GM12878 (cell line): ENCODE results near the gene CXCL1. TPM values are rescaled to one million over a fixed set of nuclear protein-coding genes. Genes with fewer than 3 reads are reported as not detected.

Experiments used
- ATAC-seq: fragments of 200-7000 bp; cut with Tn5 transposase; 3 replicates; pipeline ENCODE4 v1.9.1; 2020; ENCODE audit warnings: mild to moderate bottlenecking, moderate library complexity
- BruUV-seq: library from RNA; stranded (reverse); fragments of 400-500 nt; replicated peaks from 2 replicates; lab custom pipeline; 2021; lab: Mats Ljungman, UMichigan
- CTCF ChIA-PET: fragments of 300-600 bp; sonication (Branson Sonifier 250); formaldehyde crosslinking; extraction: SDS; loops from one replicate; lab custom pipeline; 2021; ENCODE audit warnings: inconsistent platforms; lab: Yijun Ruan, JAX
- POLR2A ChIA-PET: fragments of 350-600 bp; formaldehyde crosslinking; extraction: SDS; loops from one replicate; lab custom pipeline; 2021; ENCODE audit warnings: inconsistent platforms; lab: Charles Lee
- RAD21 ChIA-PET: fragments of 300-600 bp; sonication (Branson Sonifier 250); formaldehyde crosslinking; loops from one replicate; lab custom pipeline; 2023; ENCODE audit warnings: antibody characterized with exemption; ENCODE audit not compliant: unreplicated experiment; lab: Charles Lee
- SMC1A ChIA-PET: fragments of 300-600 bp; sonication (Branson Sonifier 250); formaldehyde crosslinking; loops from one replicate; lab custom pipeline; 2023; ENCODE audit not compliant: unreplicated experiment, uncharacterized antibody; lab: Charles Lee
- DNase-seq: peaks from one replicate; pipeline ENCODE4 v3.0.0-alpha.2; 2011; ENCODE audit warnings: low read depth, low spot score
- FAIRE-seq: peaks from 3 replicates; lab custom pipeline; 2011; peaks lifted over from hg19 to GRCh38; lab: Jason Lieb, UNC
- H2AFZ ChIP-seq: 2 replicates; pipeline ENCODE4 v1.6.0; 2011; ENCODE audit warnings: low read depth, low read length, control low read depth; ENCODE audit not compliant: control insufficient read depth
- H3K27ac ChIP-seq: 2 replicates; pipeline ENCODE4 v1.5.1; 2011; ENCODE audit warnings: control low read depth; ENCODE audit not compliant: control insufficient read depth, insufficient read depth
- H3K27me3 ChIP-seq, 2 experiments: replicated peaks in 1 of 2; 2 replicates each; pipeline versions ENCODE4 v1.6.0 to v1.6.1; 2011; ENCODE audit warnings: low read length in 1 of 2; ENCODE audit not compliant: control insufficient read depth in 2 of 2, insufficient read depth in 2 of 2
- H3K36me3 ChIP-seq, 2 experiments: 2 replicates each; pipeline ENCODE4 v1.5.1; 2011; ENCODE audit warnings: low read length in 1 of 2; ENCODE audit not compliant: control insufficient read depth in 2 of 2, insufficient read depth in 2 of 2
- H3K4me1 ChIP-seq: 2 replicates; pipeline ENCODE4 v1.6.1; 2011; ENCODE audit warnings: mild to moderate bottlenecking, low read length, moderate library complexity, mixed read lengths; ENCODE audit not compliant: control insufficient read depth, insufficient read depth
- H3K4me2 ChIP-seq: 2 replicates; pipeline ENCODE4 v1.6.0; 2011; ENCODE audit warnings: control low read depth; ENCODE audit not compliant: control insufficient read depth, insufficient read depth
- H3K4me3 ChIP-seq: fragments of 200-600 bp; sonication (generic); 2 replicates; pipeline ENCODE4 v1.5.1; 2016
- H3K79me2 ChIP-seq: 2 replicates; pipeline ENCODE4 v1.6.0; 2011; ENCODE audit warnings: low read length; ENCODE audit not compliant: control insufficient read depth, insufficient read depth
- H3K9ac ChIP-seq: 2 replicates; pipeline ENCODE4 v1.8.0; 2011; ENCODE audit warnings: low read length, control low read depth, mixed read lengths; ENCODE audit not compliant: control insufficient read depth, insufficient read depth
- H3K9me3 ChIP-seq: replicated peaks from 3 replicates; pipeline ENCODE4 v1.5.1; 2011; ENCODE audit warnings: mild to moderate bottlenecking, low read length; ENCODE audit not compliant: control insufficient read depth, insufficient read depth
- H4K20me1 ChIP-seq: 2 replicates; pipeline ENCODE4 v1.6.0; 2011; ENCODE audit not compliant: control insufficient read depth, insufficient read depth
- CREB1 ChIP-seq: IDR thresholded peaks from 2 replicates; pipeline ENCODE4 v1.6.1; 2012; ENCODE audit warnings: low read depth, mild to moderate bottlenecking, inconsistent platforms
- ETV6 ChIP-seq, 2 experiments: fragments of 450-650 bp in 1 of 2; IDR thresholded peaks in 1 of 2; conservative IDR thresholded peaks in 1 of 2; 2 replicates each; pipeline ENCODE4 v1.6.1; 2014; ENCODE audit warnings: antibody characterized with exemption in 1 of 2, borderline replicate concordance in 1 of 2, low read depth in 1 of 2, mild to moderate bottlenecking in 1 of 2, moderate library complexity in 1 of 2
- MLLT1 ChIP-seq: fragments of 450-650 bp; IDR thresholded peaks from 2 replicates; pipeline ENCODE4 v1.6.1; 2016; ENCODE audit warnings: mild to moderate bottlenecking
- POLR2AphosphoS5 ChIP-seq: IDR thresholded peaks from 2 replicates; pipeline ENCODE4 v1.6.1; 2011; ENCODE audit warnings: mild to moderate bottlenecking, low read length, inconsistent platforms
- RUNX3 ChIP-seq: IDR thresholded peaks from 2 replicates; pipeline ENCODE4 v1.6.1; 2012; ENCODE audit warnings: low read length, inconsistent platforms
- SUZ12 ChIP-seq: fragments of 200-600 bp; sonication (generic); IDR thresholded peaks from one replicate; pipeline ENCODE4 v1.6.1; 2018; ENCODE audit warnings: antibody characterized with exemption, mild to moderate bottlenecking; ENCODE audit not compliant: unreplicated experiment
- ZBTB33 ChIP-seq: fragments of 450-650 bp; IDR thresholded peaks from 2 replicates; pipeline ENCODE4 v1.6.1; 2017; ENCODE audit warnings: mild to moderate bottlenecking
- ZNF24 ChIP-seq: fragments of 450-650 bp; IDR thresholded peaks from 2 replicates; pipeline ENCODE4 v1.6.1; 2017; ENCODE audit warnings: antibody characterized with exemption, mild to moderate bottlenecking
- WGBS: methylation state at CpG from one replicate; pipeline ENCODE4 v1.1.6; 2016; ENCODE audit warnings: low lambda C conversion rate; ENCODE audit not compliant: insufficient replicate concordance, insufficient coverage; ENCODE audit errors: missing lambda C conversion rate; 5-methylcytosine and 5-hydroxymethylcytosine counted together
- in situ Hi-C: fragments of 300-500 bp; cut with MboI; formaldehyde crosslinking; loops from 9 replicates; pipeline ENCODE4 v1.14.3; 2018; ENCODE audit warnings: mixed read lengths
- intact Hi-C: fragments of 100-400 bp; cut with micrococcal nuclease; formaldehyde crosslinking; loops from one replicate; pipeline ENCODE4 v1.14.2; 2022; ENCODE audit not compliant: unreplicated experiment
- polyA plus RNA-seq, 11 experiments: library from polyadenylated mRNA; depleted of rRNA in 4 of 11; unstranded in 6 of 11; stranded (reverse) in 5 of 11; fragments of >200 nt; fragmentation: Nextera tagmentation in 4 of 11; fragmentation: Illumina TruSeq in 1 of 11; extraction: Ambion mirVana in 4 of 11; extraction: Trizol in 1 of 11; gene quantifications; 1 replicate in 1 of 11; 2 replicates in 10 of 11; pipeline versions ENCODE4 v1.2.1 to v1.2.3, GENCODE V29; 2011 to 2016; ENCODE audit warnings: inconsistent platforms in 2 of 11, missing spikeins in 2 of 11, low read depth in 1 of 11
- total RNA-seq, 4 experiments: library from RNA; depleted of rRNA in 3 of 4; stranded (reverse); fragments of >200 nt in 3 of 4; fragmentation: Illumina TruSeq in 1 of 4; extraction: Trizol in 1 of 4; gene quantifications; 2 replicates each; pipeline versions ENCODE4 v1.2.1 to v1.2.3, GENCODE V29; 2013 to 2021

Gene CXCL1
- total and polyA plus RNA-seq, 10 of the 15 experiments (the other 5 are each of a cell fraction or from before 2014, with no cell fraction given) = not detected

GRCh38 chr4:73860917-73861316, 8.3 kb upstream of the CXCL1 start:
- Histone ChIP-seq H3K36me3 (no peaks in the 10 kb centered on the region), H3K9me3 (no peaks in the 10 kb centered on the region), H3K27ac (no peak overlapping the region), H3K4me2 (no peak overlapping the region), H3K27me3 (peaks cover 2% of the 10 kb centered on the region in 2 experiments; a peak in 2 of 4 replicates), H3K9ac (no peak overlapping the region), H3K79me2 (no peaks in the 10 kb centered on the region), H2AFZ (no peak overlapping the region), H3K4me1 (no peaks in the 10 kb centered on the region), H4K20me1 (no peaks in the 10 kb centered on the region), H3K4me3 (no peak overlapping the region)
- CTCF ChIA-PET = interaction anchor here (1.6 to 4.8 kb wide), 3 partner anchors 131 to 274 kb away, joined by 5 to 33 read pairs (median 6); no protein-coding TSS in a partner anchor
- DNase-seq (no peak), ATAC-seq (no peak), FAIRE-seq (no peak)
- BruUV-seq = no TSS peak
- intact Hi-C loops = loop anchor here (10.0 kb wide), 1 partner anchor 286 kb away; no protein-coding TSS in a partner anchor
- in situ Hi-C loops = no loop called here
- 7% methylated on average over 3 of the region's 3 CpGs for WGBS
- POLR2A ChIA-PET = no interaction called here
- RAD21 ChIA-PET = no interaction called here
- no peak for TF ChIP-seq CREB1
- TF ChIP-seq ZNF24 = no peak
- TF ChIP-seq SUZ12 = no peak
- TF ChIP-seq ETV6 (conservative IDR thresholded peaks at IDR 0.05 in 1 of 2, IDR thresholded peaks at IDR 0.05 in 1 of 2; ENCODE audit: borderline replicate concordance in 1 of 2, low read depth in 1 of 2) = no peak
- TF ChIP-seq RUNX3 = no peak
- TF ChIP-seq MLLT1 = no peak
- TF ChIP-seq ZBTB33 = no peak
- TF ChIP-seq POLR2AphosphoS5 = no peak
- SMC1A ChIA-PET = no interaction called here
